NT2/D1 (cell line): ENCODE results near the gene TMEM190.

Experiments used
- YY1 ChIP-seq: IDR thresholded peaks from 2 replicates; pipeline ENCODE4 v1.6.1; 2011; ENCODE audit not compliant: insufficient read length, insufficient read depth
- ZNF274 ChIP-seq: IDR thresholded peaks from 2 replicates; pipeline ENCODE4 v1.6.1; 2011; ENCODE audit warnings: mild to moderate bottlenecking, low read depth, low read length

DNA sequence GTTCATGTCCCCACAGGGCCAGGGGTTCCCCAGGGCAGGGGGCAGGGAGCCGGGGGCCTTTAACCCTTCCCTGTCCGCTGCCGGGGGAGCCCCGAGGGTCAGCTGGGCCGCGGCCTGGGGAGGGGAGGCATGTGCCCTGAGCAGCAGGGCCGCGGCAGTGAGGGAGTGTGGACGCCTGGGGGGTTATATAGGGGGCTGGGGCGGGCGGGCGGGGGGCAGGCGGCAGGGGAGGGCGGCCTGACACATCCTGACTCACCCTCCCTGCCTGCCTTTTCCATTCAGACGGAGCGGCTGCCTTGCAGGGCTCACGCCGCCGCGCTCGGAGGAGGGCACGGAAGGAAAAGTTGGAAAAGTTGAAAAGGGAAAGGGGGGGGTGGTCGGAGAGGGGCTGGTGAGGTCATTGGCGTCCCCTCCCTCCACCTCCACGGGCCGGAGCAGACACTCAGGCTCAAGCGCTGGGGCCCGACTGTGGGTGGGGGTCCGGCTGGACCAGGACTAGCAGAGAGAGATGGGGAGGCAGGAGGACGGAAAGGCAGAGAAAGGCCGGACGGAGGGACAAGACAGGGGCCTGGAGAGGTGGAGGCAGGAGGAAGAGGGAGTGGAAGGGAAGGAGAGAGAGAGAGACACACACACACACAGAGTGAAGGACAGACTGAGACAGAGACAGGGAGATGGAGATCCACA is 6.2 kb upstream of the TMEM190 start, which contains the start of gene IL11:
- TF ChIP-seq ZNF274, result no peak
- no peak for TF ChIP-seq YY1
